GM19023 (cell line): ENCODE measurements around the gene TEAD1.

Experiments used
- ATAC-seq: cut with Tn5 transposase; IDR thresholded peaks from one replicate; pipeline ENCODE4 v1.9.1; 2021; ENCODE audit warnings: mild to moderate bottlenecking, moderate library complexity; ENCODE audit not compliant: unreplicated experiment

Gene TEAD1

DNA sequence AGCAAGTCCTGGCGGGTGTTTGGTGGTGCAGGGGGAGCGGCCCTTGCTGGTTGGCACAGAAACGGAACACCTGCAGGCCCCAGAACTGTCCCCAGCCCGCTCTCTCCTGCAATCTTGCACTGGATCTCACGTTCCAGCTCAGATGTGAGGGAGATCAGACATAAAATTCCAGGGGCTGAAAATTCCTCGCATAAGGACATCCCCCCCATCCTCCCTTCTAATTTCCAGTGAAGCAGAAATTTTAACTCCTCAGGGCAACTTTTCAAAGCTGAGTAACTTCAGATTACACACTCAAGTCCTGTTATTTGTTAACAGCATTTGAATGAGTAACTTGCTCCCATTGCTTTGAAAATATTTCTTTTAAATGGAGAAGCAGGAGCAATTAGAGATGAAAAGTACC, 294.6 kb downstream of the TEAD1 start:
- no peak for ATAC-seq

DNA sequence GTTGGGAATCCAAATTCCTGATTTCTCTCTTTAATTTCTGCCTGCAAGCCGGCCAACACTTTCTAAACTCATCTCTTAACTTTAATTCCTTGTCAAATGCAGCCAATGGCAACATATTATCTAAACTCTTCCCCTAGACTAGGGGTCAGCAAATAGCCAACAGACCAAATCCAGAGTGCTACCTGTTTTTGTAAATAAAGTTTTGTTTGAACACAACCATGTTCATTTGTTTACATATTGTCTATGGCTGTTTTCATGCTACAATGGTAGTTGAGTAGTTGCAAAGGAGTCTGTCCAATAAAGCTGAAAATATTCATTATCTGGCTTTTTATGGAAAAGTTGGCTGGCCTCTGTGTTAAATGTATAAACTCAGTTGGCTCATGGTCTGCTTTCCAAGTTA, 297.7 kb downstream of the TEAD1 start:
- no peak for ATAC-seq

GRCh38 chr11:12973528-12974181, 299.4 kb downstream of the TEAD1 start:
- no peak for ATAC-seq

- ATAC-seq = no peak
These were observed 301.0 kb downstream of the TEAD1 start for GRCh38 chr11:12975195-12975594.

DNA sequence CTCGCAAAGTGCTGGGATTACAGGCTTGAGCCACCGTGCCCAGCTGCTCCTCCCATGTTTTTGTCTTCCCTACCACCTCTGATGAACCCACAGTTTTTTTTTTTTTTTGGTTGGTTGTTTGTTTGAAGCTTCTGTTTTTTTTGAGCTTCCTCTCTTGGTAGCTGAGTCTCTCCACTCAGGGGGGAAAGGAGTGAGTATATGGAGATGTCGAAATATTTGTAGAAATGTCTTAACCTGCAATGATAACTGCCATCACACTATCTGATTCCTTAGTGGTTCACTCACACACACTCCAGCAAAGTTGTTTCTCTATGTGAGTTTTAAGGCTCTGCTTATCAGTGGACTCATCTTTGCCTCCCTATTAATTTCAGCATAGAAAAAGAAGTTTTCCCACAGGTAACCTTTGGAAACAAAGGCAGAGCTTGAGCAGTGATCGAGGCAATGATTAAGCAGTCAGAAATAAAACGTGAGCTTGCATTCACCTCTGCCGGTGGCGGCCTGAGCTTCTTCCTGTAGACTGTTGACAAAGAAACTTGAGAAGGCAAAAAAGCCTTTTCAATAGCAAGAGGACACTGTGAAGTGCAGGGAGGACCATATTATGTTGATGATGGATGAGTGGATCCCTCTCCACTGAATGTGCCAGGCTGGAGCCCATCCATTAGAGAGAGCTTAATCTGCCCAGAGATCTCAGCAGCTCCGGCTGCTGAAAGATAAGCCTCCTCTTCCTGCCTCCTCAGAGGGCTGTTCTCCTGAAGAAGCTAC, 305.9 kb downstream of the TEAD1 start:
- ATAC-seq = no peak

DNA sequence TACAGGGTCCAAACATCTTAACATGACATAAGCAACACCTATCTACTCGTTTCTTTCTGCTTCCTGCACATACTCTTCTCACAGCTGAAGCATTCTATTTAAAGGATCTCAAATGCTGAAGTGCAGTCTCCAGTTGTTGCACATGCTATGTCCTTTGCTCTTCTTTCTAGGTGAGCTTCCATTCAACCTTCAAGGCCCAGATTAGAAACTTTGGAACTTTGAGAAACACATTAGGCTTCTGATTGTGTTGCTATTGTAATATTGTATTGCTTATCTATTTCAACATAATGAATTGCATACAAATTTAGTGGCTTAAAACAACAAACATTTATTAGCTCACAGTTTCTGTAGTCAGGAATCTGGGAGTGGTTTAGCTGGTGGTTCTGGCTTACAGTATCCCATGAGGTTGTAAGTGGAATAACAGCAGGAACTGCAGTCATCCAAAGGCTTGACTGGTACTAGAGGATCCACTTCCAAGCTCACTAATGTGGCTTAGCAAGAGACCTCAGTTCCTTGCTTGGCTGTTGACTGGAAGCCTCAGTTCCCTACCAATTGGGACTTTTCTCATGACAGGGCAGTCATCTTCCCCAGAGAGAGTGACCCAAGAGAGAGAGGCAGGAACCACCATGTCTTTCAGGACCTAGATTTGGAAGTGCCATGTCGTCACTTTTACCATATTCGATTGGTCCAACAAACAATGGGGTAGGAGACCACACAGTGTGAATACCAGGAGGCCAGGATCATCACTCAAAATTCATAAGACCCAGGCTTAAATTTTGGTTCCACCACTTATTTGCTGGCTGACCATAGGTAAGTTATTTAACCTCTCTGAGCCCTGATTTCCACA, 307.7 kb downstream of the TEAD1 start:
- ATAC-seq = no peak

DNA sequence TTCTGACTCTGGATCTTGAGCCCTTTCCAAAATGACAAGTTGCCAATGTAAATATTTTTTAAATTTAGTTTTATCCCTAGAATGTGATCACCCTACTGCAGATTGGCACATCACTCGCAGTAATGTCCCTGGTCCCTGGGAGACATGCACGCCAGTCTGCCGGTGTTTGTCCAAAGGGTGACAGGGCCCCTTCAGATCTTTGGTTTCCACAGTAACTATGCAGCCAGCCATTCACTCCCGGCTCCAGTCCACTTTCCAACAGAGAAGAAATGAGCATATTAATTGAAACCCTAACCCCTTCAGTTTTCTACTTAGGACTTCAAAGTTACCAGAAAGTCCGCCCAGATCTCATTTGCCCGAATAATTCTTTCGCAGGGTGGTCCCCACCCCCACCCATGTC, 309.1 kb downstream of the TEAD1 start:
- ATAC-seq = no peak

DNA sequence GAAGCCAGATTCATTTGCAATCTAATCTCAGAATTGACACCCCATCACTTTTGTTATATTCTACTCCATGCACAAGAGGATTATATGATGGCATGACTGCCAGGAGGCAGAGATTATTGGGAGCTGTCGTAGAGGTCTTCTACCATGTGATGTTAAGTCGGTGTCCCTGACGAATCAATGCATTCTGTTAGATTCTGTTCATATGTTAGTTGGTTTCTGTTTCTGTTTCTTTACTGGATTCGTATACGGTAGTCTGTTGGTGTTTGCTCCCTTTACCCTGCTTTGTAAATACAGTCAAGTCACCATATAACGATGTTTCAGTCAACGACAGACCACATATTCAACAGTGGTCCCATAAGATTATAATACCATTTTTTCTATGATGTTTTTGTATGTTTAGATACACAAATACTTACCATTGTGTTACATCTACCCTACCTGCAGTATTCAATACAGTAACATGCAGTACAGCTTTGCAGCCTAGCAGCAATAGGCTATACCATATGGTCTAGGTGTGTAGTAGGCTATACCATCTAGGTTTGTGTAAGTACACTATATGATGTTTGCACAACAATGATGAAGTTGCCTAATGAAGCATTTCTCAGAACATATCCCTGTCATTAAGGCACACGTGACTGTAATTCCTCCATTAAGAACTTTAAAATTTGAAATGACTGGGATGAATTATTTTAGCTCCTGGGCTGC, 312.1 kb downstream of the TEAD1 start:
- ATAC-seq = no peak

GRCh38 chr11:12989428-12990161, 315.4 kb downstream of the TEAD1 start:
- no peak for ATAC-seq

DNA sequence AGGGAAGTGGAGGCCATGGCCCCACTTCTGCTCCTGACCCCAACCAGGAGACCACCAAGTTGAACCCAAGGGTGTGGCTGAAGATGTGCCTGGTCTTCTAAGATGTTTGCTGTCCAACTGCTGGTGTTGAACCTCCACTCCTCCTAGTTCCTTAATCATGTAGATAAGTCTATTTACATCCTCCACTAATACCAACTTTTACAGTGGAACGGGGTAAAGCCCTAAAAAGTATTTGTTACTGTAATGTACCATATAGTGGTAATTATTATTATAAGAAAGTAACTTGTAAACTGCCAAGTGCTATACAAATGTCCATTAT, 315.9 kb downstream of the TEAD1 start:
- ATAC-seq = no peak

DNA sequence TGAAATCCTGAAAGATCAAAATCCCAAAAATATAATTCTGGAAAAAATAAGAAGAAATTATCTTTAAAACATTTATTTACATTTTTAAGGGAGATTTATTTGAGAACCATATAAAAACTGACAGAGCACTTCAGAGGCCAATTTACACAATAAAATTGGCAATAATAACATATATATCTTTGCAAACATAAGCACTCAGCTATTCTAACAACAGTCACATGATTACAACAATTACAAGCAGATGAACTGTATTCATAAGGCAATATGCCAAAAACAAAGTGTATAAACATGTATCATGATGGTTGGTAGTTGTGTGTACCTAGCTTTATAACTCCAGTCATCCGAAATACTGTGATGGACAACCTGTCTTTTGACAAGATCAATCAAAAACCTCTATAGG, 317.2 kb downstream of the TEAD1 start:
- ATAC-seq = no peak

DNA sequence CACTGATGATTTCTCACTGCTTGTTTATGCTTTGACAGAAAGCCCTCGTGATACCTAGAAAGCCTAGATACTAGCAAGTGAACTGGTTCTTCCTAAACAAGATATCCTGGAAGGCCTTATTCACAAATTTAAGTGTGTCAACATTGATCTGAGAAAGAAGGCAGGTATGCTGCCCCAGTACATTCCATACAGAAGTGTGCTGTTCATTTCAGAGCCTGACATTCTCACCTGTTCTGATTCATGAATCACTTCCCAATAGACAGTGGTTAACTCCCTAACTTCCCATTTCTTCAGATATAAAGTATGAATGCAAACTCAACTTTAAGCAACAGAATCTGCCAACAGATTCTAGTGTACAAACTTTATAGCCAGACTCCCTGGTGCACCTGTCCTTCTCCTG, 319.4 kb downstream of the TEAD1 start:
- ATAC-seq = no peak
